GM18858 (cell line): ENCODE data around the gene ROR1.

Experiments used
- ATAC-seq: cut with Tn5 transposase; IDR thresholded peaks from one replicate; pipeline ENCODE4 v1.9.1; 2021; ENCODE audit not compliant: unreplicated experiment

ROR1 gene

GRCh38 chr1:63854091-63854490 is 80.3 kb downstream of the ROR1 start:
- no peak for ATAC-seq

- ATAC-seq: no peak
Observed at GRCh38 chr1:63855942-63856341, 82.1 kb downstream of the ROR1 start.

GRCh38 chr1:63856924-63857323 is 83.1 kb downstream of the ROR1 start:
- no peak for ATAC-seq

GRCh38 chr1:63857478-63857877 is 83.7 kb downstream of the ROR1 start:
- ATAC-seq: no peak

GRCh38 chr1:63858153-63858552 is 84.3 kb downstream of the ROR1 start:
- ATAC-seq: no peak

GRCh38 chr1:63859480-63860275 is 85.9 kb downstream of the ROR1 start:
- no peak for ATAC-seq

- ATAC-seq: no peak
Observed at GRCh38 chr1:63861052-63861691, 87.4 kb downstream of the ROR1 start.

GRCh38 chr1:63863145-63863544 is 89.3 kb downstream of the ROR1 start:
- no peak for ATAC-seq

GRCh38 chr1:63864224-63864641 is 90.4 kb downstream of the ROR1 start:
- no peak for ATAC-seq

- no peak for ATAC-seq
Observed at GRCh38 chr1:63865561-63865960, 91.7 kb downstream of the ROR1 start.

- no peak for ATAC-seq
Observed at GRCh38 chr1:63866084-63866483, 92.3 kb downstream of the ROR1 start.

- ATAC-seq: no peak
Observed at GRCh38 chr1:63867429-63868176, 93.8 kb downstream of the ROR1 start.

GRCh38 chr1:63868268-63868781 is 94.5 kb downstream of the ROR1 start:
- no peak for ATAC-seq

GRCh38 chr1:63870152-63870551 is 96.3 kb downstream of the ROR1 start:
- ATAC-seq: no peak

- no peak for ATAC-seq
Observed at GRCh38 chr1:63871463-63871862, 97.6 kb downstream of the ROR1 start.

- ATAC-seq: no peak
Observed at GRCh38 chr1:63873751-63874150, 99.9 kb downstream of the ROR1 start.

GRCh38 chr1:63874278-63874880 is 100.6 kb downstream of the ROR1 start:
- ATAC-seq: no peak

- no peak for ATAC-seq
Observed at GRCh38 chr1:63875636-63876035, 101.8 kb downstream of the ROR1 start.

GRCh38 chr1:63877021-63877767 is 103.4 kb downstream of the ROR1 start:
- ATAC-seq: no peak

- no peak for ATAC-seq
Observed at GRCh38 chr1:63877816-63878215, 104.0 kb downstream of the ROR1 start.

- no peak for ATAC-seq
Observed at GRCh38 chr1:63878932-63879331, 105.1 kb downstream of the ROR1 start.
